Measurements from ENCODE around the gene PRPF19. TPM values are rescaled to one million over a fixed set of nuclear protein-coding genes. Genes with fewer than 3 reads are reported as not detected.
A peak's percentile ranks its signal among the peaks of the same experiment; 100 is the strongest.

Gene PRPF19
- 100 to 1,000 TPM; 147 to 181 TPM for total RNA-seq

GRCh38 chr11:60906132-60906972, at the start of gene PRPF19:
Gene PRPF19, minus strand, starts transcription at chr11:60906585. Its CDS starts 203 bp downstream, at chr11:60906382.
- H3K4me3 ChIP-seq = peak within 1 kb of the TSS; percentile 93
- peaks cover 0 to 13% of the 10 kb centered on the region in 2 donors for H3K36me3 ChIP-seq
- H3K27me3 ChIP-seq (replicated peaks; ENCODE audit: insufficient read depth) = no peaks in the 10 kb centered on the region
- peaks cover 9% of the 10 kb centered on the region for H3K4me1 ChIP-seq (replicated peaks)
- under 1% methylated on average over 72 of the region's 75 CpGs for WGBS
- peak; percentile 96 for DNase-seq (ENCODE audit: low spot score)
- TF ChIP-seq POLR2AphosphoS5 (IDR thresholded peaks at IDR 0.05) (peak; percentile 99), CTCF (IDR thresholded peaks at IDR 0.05) (peak in 1 of 4 experiments; percentile 8), POLR2A (IDR thresholded peaks at IDR 0.05) (peak; percentile 74)
- peak within 1 kb of the TSS; percentile 94 to 95 for H3K27ac ChIP-seq
- no peaks in the 10 kb centered on the region for H3K9me3 ChIP-seq
- intact Hi-C loops (cut with DNase I) = loop anchor here (5.0 kb wide), 1 partner anchor 221 kb away; no protein-coding TSS in a partner anchor

GRCh38 chr11:60955571-60955970, 49.2 kb upstream of the PRPF19 start:
- WGBS = 34% methylated on average over 5 of the region's 5 CpGs
- intact Hi-C loops (cut with DNase I) = no loop called here
- TF ChIP-seq POLR2AphosphoS5 (IDR thresholded peaks at IDR 0.05) (no peak), CTCF (IDR thresholded peaks at IDR 0.05) (no peak), POLR2A (IDR thresholded peaks at IDR 0.05) (no peak)
- Histone ChIP-seq H3K27ac (no peak overlapping the region), H3K4me1 (replicated peaks) (no peaks in the 10 kb centered on the region), H3K27me3 (replicated peaks; ENCODE audit: insufficient read depth) (no peaks in the 10 kb centered on the region), H3K36me3 (no peaks in the 10 kb centered on the region), H3K4me3 (no peak overlapping the region), H3K9me3 (no peaks in the 10 kb centered on the region)
- DNase-seq (ENCODE audit: low spot score) = no peak

- H3K36me3 ChIP-seq = no peaks in the 10 kb centered on the region
- DNase-seq (ENCODE audit: low spot score) = no peak
- intact Hi-C loops (cut with DNase I) = no loop called here
Measured at GRCh38 chr11:60954421-60954820, 48.0 kb upstream of the PRPF19 start.

DNA sequence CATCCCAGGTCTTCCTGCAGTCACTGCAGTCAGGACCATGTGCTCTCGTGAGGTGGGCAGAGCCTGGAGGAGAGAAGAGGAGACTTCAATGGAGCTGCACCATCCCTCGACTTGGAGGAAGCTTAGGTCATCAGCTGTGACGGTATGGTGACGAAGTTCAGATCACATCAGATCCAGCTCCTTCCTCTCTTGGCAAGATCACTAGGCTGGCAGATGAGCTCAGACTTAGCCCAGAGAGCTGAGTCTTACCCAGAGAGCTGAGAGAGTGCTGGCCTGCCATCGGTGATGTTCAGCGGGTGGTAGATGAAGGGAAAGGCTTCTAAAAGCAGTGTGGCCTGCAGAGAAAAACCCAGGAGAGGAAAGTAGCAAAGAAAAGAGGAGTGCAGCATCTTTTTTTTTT, 47.4 kb upstream of the PRPF19 start:
- intact Hi-C loops (cut with DNase I) = no loop called here
- Histone ChIP-seq H3K36me3 (no peaks in the 10 kb centered on the region), H3K9me3 (no peaks in the 10 kb centered on the region), H3K4me3 (no peak overlapping the region), H3K4me1 (replicated peaks) (no peaks in the 10 kb centered on the region), H3K27me3 (replicated peaks; ENCODE audit: insufficient read depth) (no peaks in the 10 kb centered on the region), H3K27ac (no peak overlapping the region)
- TF ChIP-seq POLR2A (IDR thresholded peaks at IDR 0.05) (no peak), POLR2AphosphoS5 (IDR thresholded peaks at IDR 0.05) (no peak), CTCF (IDR thresholded peaks at IDR 0.05) (no peak)
- DNase-seq (ENCODE audit: low spot score) = no peak
- 85% methylated on average over 6 of the region's 6 CpGs for WGBS

More at GRCh38 chr11:60954421-60954820, 48.0 kb upstream of the PRPF19 start:
- Histone ChIP-seq H3K9me3 (no peaks in the 10 kb centered on the region), H3K27me3 (replicated peaks; ENCODE audit: insufficient read depth) (no peaks in the 10 kb centered on the region), H3K27ac (no peak overlapping the region), H3K4me1 (replicated peaks) (no peaks in the 10 kb centered on the region), H3K4me3 (no peak overlapping the region)
- TF ChIP-seq POLR2A (IDR thresholded peaks at IDR 0.05) (no peak), POLR2AphosphoS5 (IDR thresholded peaks at IDR 0.05) (no peak), CTCF (IDR thresholded peaks at IDR 0.05) (no peak)
- WGBS = 89% methylated on average over 5 of the region's 5 CpGs
